Liver (tissue), 9 donors: ENCODE data around the gene NEK1. TPM values are rescaled to one million over a fixed set of nuclear protein-coding genes. Genes with fewer than 3 reads are reported as not detected.
A peak's percentile ranks its signal among the peaks of the same experiment; 100 is the strongest.

Experiments used
- DNase-seq: peaks from one replicate; pipeline ENCODE4 v3.0.0-alpha.2; 2017; ENCODE audit warnings: low spot score
- H3K27ac ChIP-seq, 2 donors: one replicate each; pipeline ENCODE4 v1.7.0; 2013; ENCODE audit warnings: inconsistent platforms in 2 of 2, low read length in 2 of 2, control low read depth in 1 of 2, low read depth in 1 of 2, mild to moderate bottlenecking in 1 of 2
- H3K27me3 ChIP-seq, 4 donors: one replicate each; pipeline versions ENCODE4 v1.6.1 to v1.7.0; 2013; ENCODE audit warnings: low read length in 3 of 4, inconsistent platforms in 1 of 4, mild to moderate bottlenecking in 1 of 4, moderate library complexity in 1 of 4; ENCODE audit not compliant: control insufficient read depth in 4 of 4, insufficient read depth in 4 of 4
- H3K36me3 ChIP-seq, 4 donors: one replicate each; pipeline versions ENCODE4 v1.6.1 to v1.7.0; 2013; ENCODE audit warnings: low read length in 3 of 4, mild to moderate bottlenecking in 3 of 4, low read depth in 1 of 4, moderate library complexity in 1 of 4; ENCODE audit not compliant: control insufficient read depth in 4 of 4, insufficient read depth in 3 of 4
- H3K4me1 ChIP-seq, 4 donors: one replicate each; pipeline versions ENCODE4 v1.6.1 to v1.7.0; 2013; ENCODE audit warnings: low read length in 3 of 4, mild to moderate bottlenecking in 3 of 4, moderate library complexity in 1 of 4; ENCODE audit not compliant: control insufficient read depth in 4 of 4, insufficient read depth in 4 of 4
- H3K4me3 ChIP-seq, 3 donors: one replicate each; pipeline versions ENCODE4 v1.6.1 to v1.7.0; 2013; ENCODE audit warnings: low read length in 3 of 3, control low read depth in 1 of 3, low read depth in 1 of 3, mild to moderate bottlenecking in 1 of 3
- H3K9ac ChIP-seq, 2 donors: one replicate each; pipeline ENCODE4 v1.7.0; 2013; ENCODE audit warnings: low read length in 2 of 2, mild to moderate bottlenecking in 2 of 2, moderate library complexity in 2 of 2, control low read depth in 1 of 2, low read depth in 1 of 2
- H3K9me3 ChIP-seq, 4 donors: one replicate each; pipeline versions ENCODE4 v1.6.1 to v1.7.0; 2013; ENCODE audit warnings: low read length in 3 of 4; ENCODE audit not compliant: control insufficient read depth in 4 of 4
- ATF3 ChIP-seq: IDR thresholded peaks from 2 replicates; pipeline ENCODE4 v1.6.1; 2016; ENCODE audit warnings: antibody characterized with exemption
- EGR1 ChIP-seq, 2 donors: IDR thresholded peaks; 2 replicates each; pipeline ENCODE4 v1.6.1; 2016 to 2018; ENCODE audit warnings: antibody characterized with exemption in 2 of 2, low read depth in 2 of 2
- FOXA1 ChIP-seq: IDR thresholded peaks from 2 replicates; pipeline ENCODE4 v1.6.1; 2016; ENCODE audit warnings: antibody characterized with exemption
- FOXA2 ChIP-seq: IDR thresholded peaks from 2 replicates; pipeline ENCODE4 v1.6.1; 2016; ENCODE audit warnings: antibody characterized with exemption
- GABPA ChIP-seq, 2 donors: IDR thresholded peaks in 1 of 2; conservative IDR thresholded peaks in 1 of 2; 2 replicates each; pipeline ENCODE4 v1.6.1; 2016; ENCODE audit warnings: antibody characterized with exemption in 2 of 2, mild to moderate bottlenecking in 1 of 2, moderate library complexity in 1 of 2
- HNF4A ChIP-seq, 2 donors: conservative IDR thresholded peaks; 2 replicates each; pipeline ENCODE4 v1.6.1; 2016; ENCODE audit warnings: antibody characterized with exemption in 2 of 2, mild to moderate bottlenecking in 2 of 2
- HNF4G ChIP-seq: IDR thresholded peaks from 2 replicates; pipeline ENCODE4 v1.6.1; 2016; ENCODE audit warnings: antibody characterized with exemption
- JUND ChIP-seq, 2 donors: IDR thresholded peaks; 2 replicates each; pipeline ENCODE4 v1.6.1; 2016; ENCODE audit warnings: antibody characterized with exemption in 2 of 2
- NR2F2 ChIP-seq: IDR thresholded peaks from 2 replicates; pipeline ENCODE4 v1.6.1; 2016; ENCODE audit warnings: antibody characterized with exemption
- RAD21 ChIP-seq, 2 donors: IDR thresholded peaks; 2 replicates each; pipeline ENCODE4 v1.6.1; 2016; ENCODE audit warnings: antibody characterized with exemption in 2 of 2, mild to moderate bottlenecking in 2 of 2
- REST ChIP-seq: IDR thresholded peaks from 2 replicates; pipeline ENCODE4 v1.6.1; 2016; ENCODE audit warnings: antibody characterized with exemption, mild to moderate bottlenecking
- RXRA ChIP-seq, 2 donors: IDR thresholded peaks; 2 replicates each; pipeline ENCODE4 v1.6.1; 2017 to 2018; ENCODE audit warnings: antibody characterized with exemption in 2 of 2, mild to moderate bottlenecking in 1 of 2
- SP1 ChIP-seq: IDR thresholded peaks from 2 replicates; pipeline ENCODE4 v1.6.1; 2018; ENCODE audit warnings: antibody characterized with exemption, mild to moderate bottlenecking
- TAF1 ChIP-seq: conservative IDR thresholded peaks from 2 replicates; pipeline ENCODE4 v1.6.1; 2016; ENCODE audit warnings: antibody characterized with exemption, mild to moderate bottlenecking
- YY1 ChIP-seq: IDR thresholded peaks from 2 replicates; pipeline ENCODE4 v1.6.1; 2016; ENCODE audit warnings: antibody characterized with exemption, mild to moderate bottlenecking
- WGBS: extraction: QIAGEN DNeasy Blood & Tissue Kit; methylation state at CpG from one replicate; pipeline ENCODE4 v1.1.7; 2013; 5-methylcytosine and 5-hydroxymethylcytosine counted together
- polyA plus RNA-seq, 2 donors: library from polyadenylated mRNA; stranded (reverse) in 1 of 2; unstranded in 1 of 2; fragments of 200-250 nt in 1 of 2; fragments of >200 nt in 1 of 2; fragmentation: Nextera tagmentation in 1 of 2; extraction: Ambion mirVana in 1 of 2; gene quantifications; one replicate each; pipeline versions ENCODE4 v1.2.1 to v1.2.3, GENCODE V29; 2013 to 2015
- total RNA-seq, 2 donors: library from RNA; depleted of rRNA; stranded (reverse); fragments of >200 nt; gene quantifications; one replicate each; pipeline ENCODE4 v1.2.3, GENCODE V29; 2014
- TF ChIP-seq, protein P1 (sequence below): fragments of 150-350 bp; IDR thresholded peaks from 2 replicates; pipeline ENCODE4 v1.5.1; 2017; ENCODE audit warnings: improper control_type of control experiment, low read depth, low read length; ENCODE audit not compliant: missing input control
- TF ChIP-seq, protein P2 (sequence below): IDR thresholded peaks from 2 replicates; pipeline ENCODE4 v1.6.1; 2016; ENCODE audit warnings: antibody characterized with exemption
- TF ChIP-seq, protein P3 (sequence below): IDR thresholded peaks from 2 replicates; pipeline ENCODE4 v1.6.1; 2016; ENCODE audit warnings: antibody characterized with exemption
- donor health status: healthy.
- donor health status: healthy.
- donor health status: healthy.
- donor health status: healthy.
- donor health status: healthy.

NEK1 gene
- total RNA-seq (10 to 100 TPM in 1 of 2 donors, 1 to 10 TPM in 1; 4.0 to 10.2 TPM), polyA plus RNA-seq (1 to 10 TPM; 1.8 to 6.6 TPM)

DNA sequence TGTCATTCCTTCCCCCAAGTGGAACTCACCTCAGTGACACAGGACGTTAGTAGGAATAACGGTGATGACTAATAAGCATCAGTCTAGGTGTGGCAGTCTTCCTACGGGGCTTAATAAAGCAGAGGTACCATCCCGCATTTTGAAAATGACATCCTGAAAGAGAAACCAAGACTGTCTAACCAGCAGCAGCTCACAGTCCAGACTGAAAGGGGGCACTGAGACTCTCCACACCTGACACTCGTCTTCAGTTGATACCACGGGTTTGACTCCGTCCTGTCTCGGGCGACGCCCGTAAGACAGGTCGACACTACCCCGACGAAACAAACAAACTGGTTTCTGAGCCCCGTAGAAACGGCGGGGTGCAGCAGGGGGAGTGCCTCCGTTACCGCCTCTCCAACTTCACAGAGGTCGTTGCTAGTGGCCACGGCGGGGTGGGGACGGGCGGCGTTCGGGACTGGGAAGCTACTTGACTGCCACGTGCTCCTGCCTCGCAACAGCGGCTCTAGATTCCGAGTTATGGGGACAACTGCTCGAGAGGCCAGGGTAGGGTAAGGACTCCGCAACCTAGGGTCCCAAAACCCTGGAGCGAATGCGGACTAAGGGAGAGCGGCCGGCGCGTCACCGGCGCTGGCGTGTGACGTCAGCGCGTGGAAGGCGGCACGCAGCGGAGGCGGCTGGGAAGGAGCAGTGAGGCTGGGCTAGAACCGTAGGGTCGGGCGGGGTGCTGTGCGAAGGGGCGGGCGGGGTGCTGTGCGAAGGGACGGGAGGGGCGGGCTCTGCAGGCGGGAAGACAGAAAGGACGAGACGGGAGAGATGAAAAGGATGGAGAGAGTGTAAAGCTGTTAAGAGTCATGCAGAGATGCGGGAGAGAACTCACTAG is at the start of gene NEK1:
Gene NEK1 (minus strand): TSS at position 593 of the 880 bp plus-strand sequence. CDS start 9,953 bp downstream, outside the sequence.
- peak; percentile 88 for DNase-seq
- TF ChIP-seq, protein P1, sequence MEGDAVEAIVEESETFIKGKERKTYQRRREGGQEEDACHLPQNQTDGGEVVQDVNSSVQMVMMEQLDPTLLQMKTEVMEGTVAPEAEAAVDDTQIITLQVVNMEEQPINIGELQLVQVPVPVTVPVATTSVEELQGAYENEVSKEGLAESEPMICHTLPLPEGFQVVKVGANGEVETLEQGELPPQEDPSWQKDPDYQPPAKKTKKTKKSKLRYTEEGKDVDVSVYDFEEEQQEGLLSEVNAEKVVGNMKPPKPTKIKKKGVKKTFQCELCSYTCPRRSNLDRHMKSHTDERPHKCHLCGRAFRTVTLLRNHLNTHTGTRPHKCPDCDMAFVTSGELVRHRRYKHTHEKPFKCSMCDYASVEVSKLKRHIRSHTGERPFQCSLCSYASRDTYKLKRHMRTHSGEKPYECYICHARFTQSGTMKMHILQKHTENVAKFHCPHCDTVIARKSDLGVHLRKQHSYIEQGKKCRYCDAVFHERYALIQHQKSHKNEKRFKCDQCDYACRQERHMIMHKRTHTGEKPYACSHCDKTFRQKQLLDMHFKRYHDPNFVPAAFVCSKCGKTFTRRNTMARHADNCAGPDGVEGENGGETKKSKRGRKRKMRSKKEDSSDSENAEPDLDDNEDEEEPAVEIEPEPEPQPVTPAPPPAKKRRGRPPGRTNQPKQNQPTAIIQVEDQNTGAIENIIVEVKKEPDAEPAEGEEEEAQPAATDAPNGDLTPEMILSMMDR, result no peak
- TF ChIP-seq, protein P2, sequence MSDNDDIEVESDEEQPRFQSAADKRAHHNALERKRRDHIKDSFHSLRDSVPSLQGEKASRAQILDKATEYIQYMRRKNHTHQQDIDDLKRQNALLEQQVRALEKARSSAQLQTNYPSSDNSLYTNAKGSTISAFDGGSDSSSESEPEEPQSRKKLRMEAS, result peak; percentile 53
- TF ChIP-seq FOXA2 (no peak), GABPA (IDR thresholded peaks at IDR 0.05 in 1 of 2, conservative IDR thresholded peaks at IDR 0.05 in 1 of 2) (no peak), EGR1 (IDR thresholded peaks at IDR 0.05; ENCODE audit: low read depth in 2 of 2) (no peak), SP1 (peak; percentile 45), RXRA (IDR thresholded peaks at IDR 0.05) (peak in 1 of 2 donors; percentile 37), TAF1 (peak; percentile 71), NR2F2 (no peak), HNF4G (no peak), RAD21 (IDR thresholded peaks at IDR 0.05) (no peak), HNF4A (conservative IDR thresholded peaks at IDR 0.05) (peak in 1 of 2 donors; percentile 7), REST (peak; percentile 45), FOXA1 (no peak), YY1 (peak; percentile 69), ATF3 (no peak), JUND (IDR thresholded peaks at IDR 0.05) (peak; percentile 26 to 27)
- TF ChIP-seq, protein P3, sequence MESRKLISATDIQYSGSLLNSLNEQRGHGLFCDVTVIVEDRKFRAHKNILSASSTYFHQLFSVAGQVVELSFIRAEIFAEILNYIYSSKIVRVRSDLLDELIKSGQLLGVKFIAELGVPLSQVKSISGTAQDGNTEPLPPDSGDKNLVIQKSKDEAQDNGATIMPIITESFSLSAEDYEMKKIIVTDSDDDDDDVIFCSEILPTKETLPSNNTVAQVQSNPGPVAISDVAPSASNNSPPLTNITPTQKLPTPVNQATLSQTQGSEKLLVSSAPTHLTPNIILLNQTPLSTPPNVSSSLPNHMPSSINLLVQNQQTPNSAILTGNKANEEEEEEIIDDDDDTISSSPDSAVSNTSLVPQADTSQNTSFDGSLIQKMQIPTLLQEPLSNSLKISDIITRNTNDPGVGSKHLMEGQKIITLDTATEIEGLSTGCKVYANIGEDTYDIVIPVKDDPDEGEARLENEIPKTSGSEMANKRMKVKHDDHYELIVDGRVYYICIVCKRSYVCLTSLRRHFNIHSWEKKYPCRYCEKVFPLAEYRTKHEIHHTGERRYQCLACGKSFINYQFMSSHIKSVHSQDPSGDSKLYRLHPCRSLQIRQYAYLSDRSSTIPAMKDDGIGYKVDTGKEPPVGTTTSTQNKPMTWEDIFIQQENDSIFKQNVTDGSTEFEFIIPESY, result no peak
- Histone ChIP-seq H3K9ac (peak within 1 kb of the TSS; percentile 83 to 93), H3K4me3 (peak within 1 kb of the TSS; percentile 69 to 92 (median 78)), H3K36me3 (no peaks in the 10 kb centered on the region), H3K9me3 (no peaks in the 10 kb centered on the region), H3K27me3 (no peaks in the 10 kb centered on the region), H3K27ac (peak within 1 kb of the TSS; percentile 93 to 99), H3K4me1 (peaks cover 2 to 23% (median 13%) of the 10 kb centered on the region in 4 donors)
- WGBS, result under 1% methylated on average over 61 of the region's 61 CpGs
